SKM-1 (cell line): ENCODE data around the gene IQGAP1.

Source experiments
- DNase-seq: peaks from one replicate; lab custom pipeline; 2025; ENCODE audit not compliant: unreplicated experiment; lab: John Stamatoyannopoulos, UW

Gene IQGAP1

GRCh38 chr15:90529011-90529370 is 140.9 kb downstream of the IQGAP1 start:
- DNase-seq = no peak

DNA sequence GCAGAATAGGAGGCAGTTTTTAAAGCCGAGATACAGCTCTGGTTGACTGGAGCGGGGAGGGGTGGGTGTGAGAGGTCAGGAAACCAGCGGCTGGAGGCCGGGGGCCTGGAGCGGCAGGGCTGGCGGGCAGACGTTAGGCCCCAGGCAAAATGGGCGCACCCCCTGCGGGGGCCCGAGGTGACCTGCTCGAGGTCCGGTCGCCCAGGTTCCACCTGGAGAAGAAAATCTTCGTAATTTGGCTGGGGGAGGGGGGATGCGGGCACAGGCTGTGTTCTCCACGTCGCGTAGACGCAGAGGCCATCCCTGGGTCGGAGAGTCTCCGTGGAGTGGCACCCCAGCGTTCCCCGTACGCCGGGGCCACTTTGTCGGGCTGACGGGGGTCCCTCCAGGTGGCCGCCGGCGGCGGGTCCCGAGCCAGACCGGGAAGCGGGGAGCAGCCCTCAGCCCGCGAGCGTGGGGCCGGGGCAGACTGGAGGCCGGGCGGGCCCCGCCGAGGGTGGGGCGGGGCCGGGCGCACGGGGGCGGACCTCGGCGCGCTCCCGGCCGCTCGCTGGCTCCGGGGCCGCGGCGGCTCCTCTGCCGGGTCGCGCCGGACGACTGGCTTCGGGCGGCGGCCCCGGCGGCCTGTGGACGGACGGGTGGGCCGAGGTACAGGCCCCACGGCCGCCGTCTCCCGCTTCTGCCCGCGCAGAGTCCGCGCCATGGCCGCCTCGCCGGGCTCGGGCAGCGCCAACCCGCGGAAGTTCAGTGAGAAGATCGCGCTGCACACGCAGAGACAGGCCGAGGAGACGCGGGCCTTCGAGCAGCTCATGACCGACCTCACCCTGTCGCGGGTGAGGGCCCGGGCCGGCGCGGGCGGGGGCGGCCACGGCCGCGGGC is 141.6 kb downstream of the IQGAP1 start, which contains the start of gene CRTC3:
TSS of gene CRTC3 (plus strand) at position 553 of the 879 bp plus-strand sequence. CDS start at position 702, 149 bp downstream.
- no peak for DNase-seq

DNA sequence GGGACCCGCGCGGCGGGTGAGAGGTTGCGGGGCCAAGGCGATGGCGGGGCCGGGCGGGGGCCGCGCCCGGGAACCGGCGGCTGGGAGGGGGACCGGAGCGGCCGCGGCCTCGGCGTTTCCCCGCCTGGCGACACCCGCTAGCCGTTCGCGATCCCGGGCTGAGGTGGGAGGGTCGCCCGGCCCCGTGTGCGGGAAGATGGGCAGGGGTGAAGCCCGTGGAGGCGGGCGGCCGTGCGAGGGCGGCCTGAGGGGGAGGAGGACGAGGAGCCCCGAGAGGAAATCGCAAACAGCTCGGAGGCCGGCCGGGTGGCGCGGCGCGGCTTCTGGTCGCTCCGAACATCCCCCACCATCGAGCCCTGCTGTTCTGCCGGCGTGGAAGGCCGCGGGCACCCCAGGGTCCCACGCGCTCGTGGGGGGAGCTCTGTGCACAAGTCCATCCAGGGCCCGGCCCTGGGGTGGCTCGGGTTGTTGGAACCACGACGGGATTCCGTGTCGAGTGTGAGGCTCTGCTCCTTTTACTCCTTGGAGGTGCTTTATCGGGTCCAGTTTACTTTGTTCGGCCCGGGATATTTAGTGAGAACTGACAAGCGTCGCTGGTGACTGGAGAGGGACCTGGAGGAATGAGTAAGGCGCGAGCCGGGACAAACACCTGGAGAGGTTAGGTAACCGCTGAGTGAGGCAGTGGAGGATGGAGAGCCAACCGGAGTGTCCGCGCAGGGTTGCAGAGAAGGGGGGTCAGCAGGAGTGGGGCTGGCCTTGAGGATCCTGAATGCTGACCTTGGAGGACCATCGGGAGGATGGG is 142.4 kb downstream of the IQGAP1 start:
- DNase-seq = no peak

DNA sequence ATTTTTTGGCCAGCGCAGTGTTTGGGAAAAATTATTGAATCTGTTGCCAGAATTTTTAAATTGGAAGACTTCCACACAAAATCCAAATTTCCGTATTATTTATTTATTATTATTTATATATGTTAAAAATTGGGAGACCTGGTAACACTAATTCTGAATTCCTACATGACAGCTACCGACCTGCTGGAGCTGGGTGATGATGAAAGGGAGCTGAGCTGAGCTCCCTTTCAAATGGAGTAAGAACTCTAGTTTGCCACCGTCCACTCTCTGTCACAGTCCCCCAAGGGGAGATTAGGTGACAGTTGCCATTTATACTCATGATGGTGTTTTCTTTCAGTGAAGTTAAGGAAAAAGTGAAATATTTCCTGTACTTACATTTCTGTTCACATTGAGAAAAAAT is 143.1 kb downstream of the IQGAP1 start:
- DNase-seq = no peak

GRCh38 chr15:90535254-90535653 is 147.2 kb downstream of the IQGAP1 start:
- no peak for DNase-seq

DNA sequence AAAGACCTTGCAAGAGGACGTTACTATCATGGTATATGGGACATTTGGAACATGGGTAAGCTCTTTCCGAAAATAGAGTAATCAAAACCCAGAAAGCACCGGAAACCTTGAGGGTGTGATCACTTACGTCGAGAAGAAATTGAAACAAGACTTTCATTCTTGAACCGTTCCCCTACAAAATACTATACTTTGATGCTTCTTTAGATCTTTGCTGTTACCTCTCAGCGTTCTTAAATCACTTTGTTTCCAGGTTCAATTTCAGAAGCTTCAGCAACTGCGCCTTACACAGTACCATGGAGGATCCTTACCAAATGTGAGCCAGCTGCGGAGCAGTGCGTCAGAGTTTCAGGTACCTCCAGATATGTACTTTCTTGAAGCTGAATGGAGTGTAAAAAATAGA is 151.7 kb downstream of the IQGAP1 start:
- DNase-seq = no peak

DNA sequence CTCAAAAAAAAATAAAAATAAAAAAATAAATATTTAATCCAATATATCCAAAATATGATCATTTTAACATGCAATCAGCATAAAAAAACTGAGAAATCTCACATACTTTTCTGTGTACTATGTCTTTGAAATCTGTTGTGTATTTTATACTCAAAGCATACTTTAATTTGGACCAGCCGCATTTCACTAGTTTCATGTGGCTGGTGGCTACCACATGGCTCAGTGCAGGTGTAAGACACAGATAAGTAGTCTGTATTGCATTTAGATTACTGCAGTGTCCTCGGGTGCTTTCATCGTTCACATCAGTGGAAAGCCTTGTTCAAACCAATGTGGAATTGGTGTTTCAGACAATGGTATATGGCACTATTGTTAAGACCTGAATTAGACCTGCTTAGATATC is 152.7 kb downstream of the IQGAP1 start:
- no peak for DNase-seq

GRCh38 chr15:90545095-90545494 is 157.1 kb downstream of the IQGAP1 start:
- no peak for DNase-seq

DNA sequence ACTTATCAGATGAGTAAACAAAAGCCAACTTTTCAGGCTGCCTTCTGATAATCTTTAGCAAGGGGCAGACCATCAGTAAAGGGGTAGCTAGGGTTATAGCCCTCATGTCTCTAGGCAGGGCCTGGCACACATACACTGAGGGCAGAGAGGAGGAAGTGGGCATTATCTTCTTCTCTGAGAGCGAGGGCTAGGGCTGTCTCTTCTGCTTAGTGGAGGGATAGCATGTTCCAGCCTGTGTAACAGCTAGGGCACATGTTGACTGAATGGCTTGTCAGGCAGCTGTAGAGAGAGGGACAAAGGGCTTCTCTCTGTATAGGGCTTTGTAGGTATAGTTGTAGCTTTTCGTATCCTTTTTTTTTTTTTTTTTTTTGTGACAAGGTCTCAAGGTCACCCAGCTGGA is 159.5 kb downstream of the IQGAP1 start:
- DNase-seq = no peak

DNA sequence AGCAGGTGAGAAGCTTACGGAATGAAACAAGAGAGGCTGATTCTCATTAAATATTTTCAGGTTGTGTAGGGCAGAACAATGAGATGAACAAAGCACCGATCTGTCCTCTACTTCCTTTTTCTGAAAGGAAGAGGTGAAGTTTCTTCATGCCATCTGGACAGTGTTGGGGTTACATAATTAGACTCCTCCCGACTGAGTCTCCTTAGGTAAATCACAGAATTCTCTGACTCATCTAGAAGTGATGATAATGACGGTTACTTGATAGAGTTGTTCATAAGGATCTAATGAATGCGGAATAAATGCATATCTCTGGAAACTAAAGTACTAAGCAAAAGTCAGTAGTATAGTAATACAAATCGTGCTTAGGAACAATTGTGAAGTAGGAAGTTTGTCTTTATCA is 162.9 kb downstream of the IQGAP1 start:
- DNase-seq = peak; percentile 87
